ENCODE measurements around the gene SMC6.
A peak's percentile ranks its signal among the peaks of the same experiment; 100 is the strongest.

Gene SMC6

DNA sequence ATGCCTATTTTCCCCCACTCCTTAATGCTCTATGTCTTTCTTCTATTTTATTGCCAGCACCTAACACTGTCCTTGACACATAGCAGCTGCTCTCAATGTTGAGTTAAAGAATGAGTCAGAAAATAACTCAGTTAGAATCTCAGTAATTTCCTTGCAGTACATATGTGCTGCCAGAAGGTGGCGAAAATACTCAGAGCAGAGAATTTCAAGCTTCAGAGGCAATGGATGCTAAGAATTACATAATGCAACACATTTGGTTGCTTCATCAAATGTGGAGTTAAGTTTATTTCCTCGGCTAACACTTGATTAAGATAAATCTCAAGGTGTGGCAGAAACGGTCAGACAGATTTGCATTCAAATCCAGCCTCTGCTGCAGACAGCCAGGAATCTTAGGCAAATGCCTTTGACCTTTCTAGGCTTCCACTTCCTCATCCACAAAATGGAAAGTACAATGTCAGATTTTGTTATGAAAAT lies 107.5 kb downstream of the SMC6 start:
- DNase-seq, result peak; percentile 34

DNA sequence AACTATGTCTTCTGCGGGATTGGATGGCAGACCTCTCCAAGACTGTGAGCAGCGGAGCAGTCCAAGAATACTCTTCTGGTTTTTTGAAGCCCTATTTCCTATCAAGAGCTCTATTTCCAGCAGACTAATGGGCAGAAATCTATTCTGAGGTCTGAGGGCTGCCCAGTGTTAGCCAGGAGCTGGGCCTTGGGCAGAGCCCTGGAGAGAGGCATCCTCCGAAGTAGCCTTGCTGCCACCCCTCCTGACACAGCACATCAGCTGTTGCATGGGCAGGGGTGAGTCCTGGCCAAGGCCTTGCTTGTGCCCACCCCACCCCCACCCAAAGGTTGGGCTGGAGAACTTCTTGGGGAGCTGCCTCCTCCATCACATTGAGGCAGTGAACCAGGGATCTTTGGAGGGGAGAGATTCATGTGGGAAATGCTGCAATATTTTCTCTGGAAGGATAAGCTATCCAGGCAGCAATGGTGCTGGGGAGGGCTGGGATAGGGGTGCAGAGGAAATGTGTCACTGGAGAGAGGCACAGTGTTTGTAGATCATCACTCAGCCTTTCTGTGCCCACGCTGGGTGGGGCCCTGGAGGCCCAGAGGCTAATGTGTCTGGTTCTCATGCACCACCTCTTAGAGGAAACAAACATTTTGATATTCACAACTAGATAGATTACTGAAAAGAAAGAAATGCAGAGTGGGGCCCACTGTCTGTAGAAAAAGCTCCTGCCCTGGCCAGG lies 108.5 kb downstream of the SMC6 start:
- no peak for DNase-seq

DNA sequence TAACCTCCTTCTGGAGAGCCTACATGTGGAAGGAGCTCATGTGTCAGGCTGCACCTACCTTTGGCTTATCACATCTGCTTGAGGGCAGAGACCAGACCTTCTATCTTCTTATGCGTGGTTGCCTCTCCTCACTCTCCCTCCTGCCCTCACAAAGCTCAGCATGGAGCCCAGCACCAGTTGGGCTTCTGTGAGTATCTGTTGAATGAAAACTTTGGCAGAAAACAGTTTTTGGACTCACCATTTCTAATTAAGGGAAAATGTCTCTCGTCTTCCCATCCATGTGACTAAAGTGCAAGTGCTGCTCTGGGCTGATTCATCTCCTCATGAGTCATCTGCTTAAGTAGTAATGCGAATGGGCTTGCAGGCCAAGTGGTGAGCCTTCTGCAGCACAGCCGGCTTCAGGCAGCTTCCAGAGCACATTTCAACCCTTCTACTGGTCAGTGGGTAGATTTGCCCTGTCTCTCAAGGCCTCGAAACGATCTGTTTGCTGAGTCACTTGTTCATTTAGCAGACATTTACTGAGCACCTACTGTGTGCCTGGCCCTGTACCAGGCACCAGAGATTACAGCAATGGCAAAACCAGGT lies 110.5 kb downstream of the SMC6 start:
- no peak for DNase-seq

DNA sequence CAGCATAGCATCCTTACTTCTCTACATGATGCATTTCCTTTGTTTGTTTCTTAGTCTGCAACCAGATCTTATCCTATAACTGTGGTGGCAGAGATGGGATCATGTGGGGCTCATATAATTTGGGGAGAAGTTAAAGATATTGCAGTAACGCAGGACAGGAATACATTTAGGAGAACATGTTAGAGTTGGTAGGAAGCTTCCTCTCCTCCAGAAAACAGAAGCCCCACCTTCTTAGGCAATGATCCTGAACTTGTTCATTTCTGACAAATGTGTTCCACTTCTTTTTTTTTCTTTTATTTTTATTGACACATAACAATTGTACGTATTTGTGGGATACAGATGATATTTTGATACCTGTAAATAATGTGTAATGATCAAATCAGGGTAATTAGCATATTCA lies 113.2 kb downstream of the SMC6 start:
- DNase-seq, result no peak

DNA sequence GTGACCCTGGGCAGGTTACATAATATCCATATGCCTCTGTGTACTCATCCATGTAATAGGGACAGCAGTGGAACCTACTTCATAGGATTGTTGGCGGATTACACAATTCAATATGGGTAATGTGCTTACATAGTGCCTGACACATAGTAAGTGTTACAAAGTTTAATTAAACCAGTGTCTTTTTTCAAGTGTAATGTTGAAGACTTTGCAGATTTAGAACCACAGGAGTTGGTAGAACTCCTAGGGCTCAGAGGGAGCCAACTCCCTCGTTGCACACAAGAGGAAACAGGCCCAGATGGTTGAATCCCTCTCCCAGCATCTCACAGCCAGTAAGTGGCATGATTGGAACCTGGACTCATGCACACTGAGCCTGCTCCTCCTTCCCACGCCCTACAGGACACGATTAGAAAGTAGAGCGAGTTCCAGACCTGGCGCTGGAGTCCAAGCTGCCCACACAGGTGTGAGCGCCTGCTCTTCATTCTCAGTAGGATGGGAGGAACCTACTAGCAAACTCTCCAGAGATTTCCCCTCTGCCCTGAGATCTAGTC lies 115.3 kb downstream of the SMC6 start:
- no peak for DNase-seq

DNA sequence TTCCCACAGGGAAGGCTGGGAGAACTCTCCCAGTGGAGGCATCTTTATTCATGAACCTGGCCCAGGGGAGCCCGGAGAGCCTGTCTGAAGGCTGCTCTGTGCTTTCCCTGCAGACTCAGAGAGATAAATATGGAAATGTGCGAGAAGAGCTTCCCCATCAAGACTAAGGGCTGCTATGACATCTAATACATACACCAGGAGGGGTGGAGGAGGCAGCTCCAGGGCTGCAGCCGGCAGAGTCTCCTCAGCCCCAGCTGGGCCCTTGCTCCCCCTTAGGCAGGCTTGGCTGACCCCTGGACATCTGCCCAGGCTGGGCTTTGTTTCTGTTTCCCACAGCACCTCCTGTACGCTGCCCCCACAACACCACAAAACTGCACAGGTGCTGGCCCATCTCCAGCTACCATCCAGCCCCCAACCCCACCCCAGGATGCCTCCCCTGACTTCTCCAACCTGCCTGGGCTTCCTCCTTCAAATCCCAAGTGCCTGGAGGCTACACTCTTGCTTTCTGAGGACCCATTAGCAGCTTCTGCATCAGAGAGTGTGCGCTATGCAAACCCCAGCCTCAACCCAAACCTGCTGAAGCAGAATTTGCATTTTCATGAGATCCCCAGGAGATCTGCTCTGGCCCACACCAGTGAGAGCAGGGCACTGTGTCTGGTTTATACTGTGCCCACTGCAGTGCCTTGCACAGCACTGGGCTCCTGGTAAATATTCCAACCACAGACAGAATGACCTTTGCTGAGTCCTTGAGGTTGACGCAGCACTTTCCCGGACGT lies 116.3 kb downstream of the SMC6 start:
- no peak for DNase-seq

DNA sequence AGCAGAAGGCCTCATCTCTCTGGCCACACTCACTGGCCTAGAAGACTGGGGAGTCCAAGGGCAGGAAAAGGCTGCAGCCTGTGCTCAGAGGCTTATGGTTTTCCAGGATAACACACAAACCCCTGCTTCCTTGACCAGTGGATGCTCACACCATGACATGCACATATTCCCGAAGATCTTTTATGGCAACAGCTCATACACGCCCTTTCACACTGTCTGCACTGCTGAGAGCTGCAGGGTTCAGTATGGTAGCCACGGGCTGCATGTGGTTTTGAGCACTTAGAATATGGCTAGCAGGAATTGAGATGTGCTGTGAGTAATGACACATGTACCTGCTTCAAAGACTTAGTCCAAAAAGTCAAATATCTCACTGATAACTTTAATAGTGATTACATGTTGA lies 117.4 kb downstream of the SMC6 start:
- no peak for DNase-seq

DNA sequence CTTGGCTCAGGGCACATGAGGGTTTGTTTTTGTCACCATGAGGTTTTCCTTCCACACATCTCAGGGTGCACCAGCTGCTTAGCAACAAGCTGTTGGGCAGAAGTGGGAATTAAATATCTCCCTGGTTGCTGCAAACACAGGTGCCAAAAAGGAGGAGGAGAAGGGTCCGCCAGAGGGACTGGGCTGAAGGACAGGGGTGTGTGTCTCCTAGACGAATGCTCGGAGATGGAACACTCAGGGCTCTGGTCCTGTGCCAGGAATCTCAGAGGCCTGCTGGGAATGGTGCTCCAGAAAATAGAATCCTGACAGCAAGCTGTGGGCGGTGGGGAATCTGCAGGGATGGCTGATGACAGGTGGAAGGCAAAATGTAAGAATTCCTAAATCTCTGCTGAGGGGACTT lies 118.6 kb downstream of the SMC6 start:
- DNase-seq, result no peak

DNA sequence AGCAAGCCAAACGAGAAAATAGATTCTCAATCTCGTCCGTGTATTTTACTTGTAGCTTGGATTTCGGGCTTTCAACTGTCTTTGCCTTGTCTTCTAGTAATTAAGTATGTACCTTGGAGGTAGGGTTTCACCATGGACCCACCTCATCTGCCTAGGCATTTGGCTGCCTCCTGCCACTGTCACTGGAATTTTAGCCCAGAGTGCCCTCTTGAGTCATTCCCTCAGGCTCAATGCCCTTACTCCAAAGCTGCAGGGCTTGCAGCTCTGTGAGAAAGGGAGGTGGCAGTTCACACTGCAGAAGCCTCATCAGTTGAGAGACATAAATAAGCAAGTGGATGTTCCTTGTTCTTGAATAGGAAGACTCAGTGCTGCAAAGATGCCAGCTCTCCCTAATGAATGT lies 123.5 kb downstream of the SMC6 start:
- DNase-seq, result no peak

DNA sequence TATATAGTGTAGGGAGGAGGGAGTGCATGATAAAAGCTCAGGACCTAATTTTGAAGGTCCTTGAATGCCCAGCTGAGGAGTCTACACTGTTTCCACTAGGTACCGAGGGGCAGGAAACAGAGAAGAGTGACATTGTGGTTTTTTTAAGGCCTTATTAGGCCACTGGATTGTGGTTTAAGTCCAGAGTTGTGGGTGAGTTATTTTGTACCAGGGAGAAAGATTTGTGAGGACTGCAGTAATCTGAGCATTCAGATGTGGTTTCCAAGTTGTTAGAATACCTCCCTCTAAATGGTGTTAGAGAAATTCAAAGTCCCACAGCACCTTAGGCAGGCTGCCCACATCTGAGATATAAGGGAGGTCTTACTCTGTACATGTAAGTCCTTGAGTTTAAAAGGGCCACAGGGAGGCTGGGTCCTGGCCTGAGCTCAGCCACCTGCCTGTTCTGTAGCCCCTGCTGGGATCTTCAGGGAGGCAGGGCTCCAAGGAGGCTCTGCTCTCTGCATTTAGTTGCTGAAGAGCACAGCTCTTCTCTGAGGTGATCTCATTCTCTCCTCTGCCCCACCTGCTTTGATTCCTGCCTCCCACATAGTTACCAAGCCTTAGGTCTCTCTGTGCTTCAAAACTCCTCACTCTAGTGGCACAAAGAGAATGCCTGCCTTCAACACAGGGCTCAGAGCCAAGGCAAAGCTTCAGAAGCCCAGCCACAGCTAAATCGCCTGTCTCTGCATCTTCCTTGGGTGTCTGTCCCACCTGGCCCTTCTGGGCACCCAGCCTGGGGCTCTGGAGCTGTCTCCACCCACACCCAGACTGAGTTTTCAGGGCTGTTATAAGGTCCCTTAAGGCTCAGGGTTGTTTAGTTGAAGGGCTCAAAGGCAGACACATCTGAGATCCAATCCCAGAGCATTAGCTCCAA lies 125.0 kb downstream of the SMC6 start:
- DNase-seq, result no peak

DNA sequence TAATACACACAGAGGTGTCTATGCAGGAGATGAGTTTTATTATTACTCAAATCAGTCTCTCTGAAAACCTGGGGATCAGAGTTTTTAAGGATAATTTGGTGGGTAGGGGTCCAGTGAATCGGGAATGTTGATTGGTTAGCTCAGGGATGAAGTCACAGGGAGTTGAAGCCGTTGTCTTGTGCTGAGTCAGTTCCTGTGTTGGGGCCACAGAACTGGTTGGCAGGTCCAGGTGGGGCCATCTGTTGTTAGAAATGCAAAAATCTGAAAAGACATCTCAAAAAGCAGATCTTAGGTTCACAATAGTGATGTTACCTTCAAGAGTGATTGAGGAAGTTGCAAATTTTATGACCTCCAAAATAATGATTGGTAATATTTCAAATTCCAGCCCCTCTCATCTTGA lies 126.2 kb downstream of the SMC6 start:
- no peak for DNase-seq

DNA sequence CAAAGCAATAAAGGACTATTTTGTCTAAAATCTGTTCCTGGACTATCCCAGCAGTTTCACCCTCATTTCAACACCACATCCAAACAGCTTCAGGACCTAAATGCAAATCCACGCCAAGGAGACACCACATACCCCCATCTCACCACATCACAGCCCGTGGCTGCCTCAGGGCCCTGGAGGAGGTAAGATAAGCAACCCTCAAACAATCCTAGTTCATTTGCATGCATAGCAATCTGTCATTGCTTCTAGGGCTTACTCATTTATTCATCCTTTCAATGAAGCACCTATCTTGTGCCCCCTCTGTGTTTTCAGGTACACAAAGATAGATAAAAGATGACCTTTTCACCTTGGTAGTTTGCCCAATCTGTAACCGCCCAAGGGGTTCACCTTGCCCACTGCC lies 126.6 kb downstream of the SMC6 start:
- DNase-seq, result no peak

DNA sequence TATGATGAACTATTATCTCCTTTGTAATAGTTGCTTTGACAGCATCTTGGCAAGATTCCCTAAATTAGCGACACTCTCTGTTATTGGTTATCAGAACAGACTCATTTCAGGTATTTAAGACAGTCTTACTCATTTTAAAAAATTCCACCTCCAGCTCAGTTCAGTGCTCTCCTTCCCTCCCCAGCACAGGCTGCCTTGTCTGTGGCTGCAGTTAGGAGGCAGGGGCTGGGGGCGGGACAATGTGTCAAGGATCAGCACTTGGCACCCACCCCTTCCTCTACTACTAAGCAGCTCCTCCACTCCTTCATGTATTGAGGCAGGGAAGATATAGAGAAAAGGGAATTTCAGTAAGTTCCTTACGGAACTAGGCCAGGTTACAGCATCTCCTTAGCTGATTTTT lies 128.2 kb downstream of the SMC6 start:
- no peak for DNase-seq

DNA sequence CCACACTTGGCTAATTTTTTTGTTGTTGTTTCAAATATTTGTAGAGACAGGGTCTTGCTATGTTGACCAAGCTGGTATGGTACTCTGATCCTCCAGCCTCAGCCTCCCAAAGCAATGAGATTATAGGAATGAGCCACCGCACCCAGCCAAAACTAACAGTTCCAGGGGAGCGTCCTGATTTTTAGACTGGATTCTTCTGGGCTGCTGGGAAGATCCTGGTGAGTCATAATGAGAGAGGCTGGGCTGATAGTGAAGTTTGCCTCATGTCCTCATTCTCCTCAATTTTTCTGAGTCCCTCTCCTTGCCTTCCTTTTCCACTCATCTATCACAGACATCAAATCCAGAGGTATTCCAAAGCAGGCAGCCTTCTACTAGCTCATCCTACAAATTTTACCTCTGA lies 131.8 kb downstream of the SMC6 start:
- DNase-seq, result no peak

DNA sequence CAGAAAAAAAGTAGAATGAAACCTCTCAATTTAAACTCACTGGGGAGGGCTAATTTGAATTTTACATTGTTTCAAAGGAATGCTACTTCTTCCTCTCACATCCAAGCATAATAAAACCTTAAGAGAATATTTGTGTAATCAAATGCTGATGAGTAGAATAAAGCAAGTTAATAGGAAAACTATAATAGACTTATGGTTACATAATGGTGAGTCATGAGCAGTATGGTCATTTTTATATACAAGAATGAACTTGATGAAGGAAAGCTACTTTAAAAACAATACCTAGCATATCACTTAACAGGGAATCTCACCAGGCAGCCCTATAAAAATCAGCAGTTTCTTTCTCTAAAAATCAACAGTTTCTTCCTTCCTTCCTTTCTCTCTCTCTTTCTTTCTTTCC lies 132.8 kb downstream of the SMC6 start:
- DNase-seq, result no peak

DNA sequence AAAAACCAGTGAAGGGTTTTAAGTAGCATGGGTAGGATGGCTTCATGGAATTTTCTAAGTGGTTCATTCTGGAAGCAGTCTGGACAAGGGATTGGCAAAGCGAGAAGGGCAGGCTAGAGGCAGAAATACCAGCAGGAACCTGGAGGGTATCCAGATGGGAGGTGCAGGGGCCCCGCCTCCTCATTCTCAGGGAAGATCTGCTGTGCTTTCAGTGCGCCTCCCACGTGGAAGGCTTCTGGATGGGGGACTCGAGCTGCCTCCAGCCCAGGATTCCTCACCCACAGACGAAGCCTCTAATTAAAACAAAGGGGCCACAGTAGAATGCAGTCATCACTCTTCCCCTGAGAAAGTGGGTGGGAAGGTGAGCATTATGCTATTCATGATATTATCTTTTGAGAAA lies 133.3 kb downstream of the SMC6 start:
- no peak for DNase-seq

DNA sequence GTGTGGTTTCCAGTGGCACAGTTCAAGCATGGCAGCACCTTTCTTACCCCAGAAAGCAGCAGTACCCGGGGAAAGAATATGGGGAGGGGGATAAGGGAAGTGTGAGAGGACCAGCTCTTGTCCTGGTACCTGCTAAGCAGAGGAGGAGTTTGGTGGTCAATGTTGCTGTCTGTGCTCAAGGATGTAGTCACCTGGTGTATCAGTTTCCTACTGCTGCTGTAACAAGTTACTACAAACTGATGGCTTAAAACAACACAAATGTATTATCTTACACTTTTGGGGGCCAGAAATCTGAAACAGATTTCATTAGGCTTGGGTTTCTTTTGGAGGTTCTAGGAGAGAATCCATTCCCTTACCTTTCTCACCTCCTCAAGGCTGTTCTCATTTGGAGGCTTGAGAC lies 135.7 kb downstream of the SMC6 start:
- DNase-seq, result no peak

DNA sequence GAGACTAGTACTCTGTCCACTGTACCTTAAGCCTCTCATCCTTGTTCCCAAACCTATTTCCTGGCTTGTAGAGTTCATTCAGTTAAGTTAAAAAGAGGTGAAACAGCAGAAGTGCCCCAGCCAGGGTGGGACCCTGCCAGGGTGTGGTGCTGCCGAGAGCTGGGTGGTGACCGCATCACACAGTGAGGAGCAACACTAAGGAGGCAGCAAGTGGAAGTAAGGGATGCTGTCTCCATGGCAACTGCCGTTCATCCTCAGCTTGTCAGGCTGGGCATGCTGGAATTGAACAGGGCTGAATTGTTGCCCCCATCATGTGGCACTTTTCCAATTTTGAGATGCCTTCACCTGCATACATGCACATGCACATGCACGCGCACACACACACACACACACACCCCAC lies 136.1 kb downstream of the SMC6 start:
- DNase-seq, result no peak

DNA sequence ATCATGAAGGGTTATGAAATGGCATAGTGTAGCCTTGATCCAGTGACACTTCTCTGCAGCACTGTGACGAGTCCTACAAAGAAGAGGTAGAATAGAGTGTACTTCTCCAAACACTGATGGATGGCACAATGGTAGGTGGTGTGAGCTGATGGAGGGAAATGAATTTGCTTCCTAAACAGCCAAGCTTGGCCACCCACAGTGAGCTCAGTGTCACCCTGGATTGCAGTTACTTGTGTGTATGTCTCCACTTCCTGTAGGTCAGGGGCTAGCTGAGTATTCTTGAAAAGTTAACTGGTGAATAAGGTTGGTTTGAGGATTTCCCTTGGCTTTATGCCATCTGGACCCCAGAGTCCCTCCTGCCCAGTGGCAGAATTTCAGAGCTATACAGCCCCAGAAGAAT lies 137.2 kb downstream of the SMC6 start:
- no peak for DNase-seq

DNA sequence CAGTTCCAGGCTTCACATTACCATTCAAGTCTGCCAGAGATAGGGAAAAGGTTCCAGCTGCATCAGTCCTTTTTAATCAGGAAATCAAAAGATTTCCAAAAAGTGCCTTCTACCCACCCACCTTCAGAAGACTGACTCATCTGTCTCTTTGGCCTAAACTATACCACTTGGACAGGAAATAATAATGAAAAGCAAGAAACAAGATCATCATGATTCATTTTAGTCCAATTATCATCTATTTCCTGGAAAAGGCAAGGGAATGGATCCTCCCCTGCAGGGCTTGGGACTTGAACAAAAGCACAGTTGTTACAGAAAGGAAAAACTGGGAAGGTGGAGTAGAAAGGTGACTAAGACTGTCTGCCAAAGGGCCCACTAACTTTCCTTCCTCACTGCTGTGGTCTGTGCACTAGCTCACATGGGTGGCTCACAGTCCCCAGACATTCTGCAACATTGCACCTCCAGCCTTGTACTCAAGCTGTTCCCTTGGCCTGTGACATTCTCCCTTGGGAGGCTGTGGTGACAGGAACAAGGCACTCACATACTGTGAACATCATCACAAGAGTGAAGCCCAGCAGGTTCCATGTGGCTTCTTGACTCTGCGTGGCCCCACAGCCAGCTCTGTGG lies 137.8 kb downstream of the SMC6 start:
- DNase-seq, result no peak

DNA sequence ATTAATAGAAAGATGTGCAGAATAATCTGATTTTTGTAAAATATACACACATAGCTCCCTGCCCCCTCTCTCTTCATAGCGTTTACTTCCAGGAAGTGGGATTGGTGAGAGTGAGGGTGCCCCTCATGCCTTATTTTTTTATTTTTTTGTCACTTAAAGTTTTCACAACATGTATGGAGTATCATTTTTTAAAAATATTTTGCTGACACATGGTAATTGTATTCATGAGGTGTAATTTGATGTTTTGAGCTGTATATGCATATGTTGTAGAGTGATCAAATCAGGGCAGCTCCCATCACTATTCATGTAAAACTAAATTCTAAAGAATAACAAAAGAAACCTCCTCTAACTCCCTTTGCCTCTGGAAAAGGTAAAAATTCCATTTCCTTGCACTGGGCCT lies 138.5 kb downstream of the SMC6 start:
- no peak for DNase-seq

DNA sequence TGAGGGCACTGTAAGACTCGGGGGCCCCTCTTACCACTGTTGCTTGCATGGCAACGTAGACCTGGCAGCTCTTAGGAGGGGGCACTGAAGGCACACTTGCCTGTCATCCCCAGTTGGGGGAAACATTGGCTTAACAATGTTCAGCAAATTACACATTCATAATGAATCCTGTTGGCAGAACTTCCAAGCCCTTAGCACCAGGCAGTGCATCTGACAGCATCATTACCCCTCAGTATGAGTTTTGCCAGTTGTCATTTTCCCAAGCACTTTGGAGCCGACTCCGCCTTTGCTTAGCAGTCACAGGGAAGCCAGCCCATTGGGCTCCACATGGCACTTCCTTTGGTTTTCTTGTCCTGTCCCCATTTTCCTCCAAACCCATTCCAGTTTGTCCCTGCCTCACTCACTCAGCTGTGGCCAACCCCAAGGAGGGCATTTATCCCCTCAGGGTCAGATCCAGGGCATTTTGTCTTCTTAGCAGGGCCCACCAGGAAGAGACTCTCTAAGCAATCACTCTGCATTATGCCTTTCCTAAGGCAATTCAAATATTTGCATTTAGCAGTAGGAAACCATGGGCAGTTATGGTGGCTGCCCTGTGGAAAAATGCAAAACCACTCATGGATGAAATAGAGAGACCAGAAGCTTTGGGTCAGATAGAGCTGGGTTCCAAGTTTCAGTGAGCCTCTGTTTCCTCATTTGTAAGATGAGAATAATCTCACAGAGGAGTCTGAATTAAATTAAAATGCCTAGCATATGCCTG lies 139.3 kb downstream of the SMC6 start:
- DNase-seq, result no peak

Measured in activated CD8-positive, alpha-beta memory T cell treated with anti-CD3 and anti-CD28 coated beads, Interleukin-2, amount 50 U/mL, for 4 hours (primary cell).